Upper lobe of right lung (tissue), 1 donor: ENCODE data around the gene KRT36. TPM values are rescaled to one million over a fixed set of nuclear protein-coding genes. Genes with fewer than 3 reads are reported as not detected.

Source experiments
- ATAC-seq: fragments of 200-7000 bp; cut with Tn5 transposase; one replicate; pipeline ENCODE4 v1.9.1; 2020; ENCODE audit warnings: mild to moderate bottlenecking, moderate library complexity
- DNase-seq: peaks from one replicate; pipeline ENCODE4 v3.0.0-alpha.2; 2020
- H3K27ac ChIP-seq: fragments of 200-600 bp; one replicate; pipeline ENCODE4 v1.8.0; 2022
- H3K27me3 ChIP-seq: fragments of 200-600 bp; one replicate; pipeline ENCODE4 v1.8.0; 2022; ENCODE audit warnings: mild to moderate bottlenecking
- H3K36me3 ChIP-seq: fragments of 200-600 bp; one replicate; pipeline ENCODE4 v1.8.0; 2022
- H3K4me1 ChIP-seq: fragments of 200-600 bp; one replicate; pipeline ENCODE4 v1.8.0; 2022
- H3K4me3 ChIP-seq: fragments of 200-600 bp; one replicate; pipeline ENCODE4 v1.8.0; 2022; ENCODE audit warnings: mild to moderate bottlenecking
- H3K9me3 ChIP-seq: fragments of 200-600 bp; one replicate; pipeline ENCODE4 v1.8.0; 2022
- intact Hi-C: fragments of 100-400 bp; cut with DNase I; formaldehyde crosslinking; loops from one replicate; pipeline ENCODE4 v1.11.0; 2022
- total RNA-seq: library from RNA; stranded (reverse); fragmentation: NEBNext Ultra II Directional; extraction: Animal tissue kit (Norgen Biotek cat#: 25700); gene quantifications from one replicate; pipeline ENCODE4 v1.2.1, GENCODE V29; 2021
- TF ChIP-seq, protein P1 (sequence below): fragments of 200-600 bp; IDR thresholded peaks from one replicate; pipeline ENCODE4 v1.8.0; 2022; ENCODE audit warnings: antibody characterized with exemption
- donor health status: DM: no; HTN: yes; CAD: no; lungs with severe emphysema.

KRT36 gene
- total RNA-seq, 1 donor from 2014 or later, result not detected

DNA sequence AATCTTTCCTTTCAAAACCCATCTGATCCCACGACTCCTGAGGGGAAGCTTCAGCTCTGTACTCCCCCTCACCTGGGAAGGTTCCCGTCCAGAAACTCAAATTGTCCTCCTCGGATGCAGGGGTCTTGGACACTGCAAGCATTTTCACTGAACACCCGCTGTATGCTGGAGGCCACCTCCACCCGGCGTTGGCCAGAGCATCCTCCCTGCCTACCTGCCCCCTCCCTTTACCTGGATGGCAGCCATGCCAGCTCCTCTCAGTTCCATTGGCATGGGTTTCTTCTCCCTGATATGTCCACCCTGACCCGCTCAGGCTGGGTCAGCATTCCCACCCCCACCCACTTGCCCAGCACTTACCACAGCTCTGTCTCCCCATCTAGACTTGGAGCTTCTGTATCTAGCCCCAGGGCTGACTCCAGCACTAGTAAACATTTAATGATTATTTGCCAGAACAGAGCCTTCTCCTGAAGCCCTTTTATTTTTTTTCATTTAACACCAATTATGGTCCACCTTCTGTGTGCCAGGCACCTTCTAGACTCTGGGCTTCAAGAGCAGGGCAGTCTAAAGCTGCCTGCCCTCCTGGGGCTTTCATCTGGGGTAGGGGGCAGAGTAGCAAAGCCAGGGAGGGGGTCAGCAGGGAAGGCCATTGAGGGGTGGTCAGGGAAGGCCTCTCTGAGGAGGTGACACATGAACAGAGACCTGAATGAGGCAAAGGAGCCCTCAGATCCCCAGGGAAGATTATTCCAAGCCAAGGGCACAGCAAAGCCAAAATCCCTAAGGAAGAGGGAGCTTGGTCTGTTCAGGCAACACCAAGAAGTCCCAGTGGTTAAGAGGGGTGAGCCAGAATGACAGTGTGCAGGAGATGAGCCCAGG, 47.3 kb upstream of the KRT36 start:
- Histone ChIP-seq H3K4me3 (no peak overlapping the region), H3K9me3 (no peaks in the 10 kb centered on the region), H3K4me1 (no peaks in the 10 kb centered on the region), H3K27me3 (no peaks in the 10 kb centered on the region), H3K27ac (no peak overlapping the region), H3K36me3 (no peaks in the 10 kb centered on the region)
- ATAC-seq (no peak), DNase-seq (no peak)
- intact Hi-C loops, result no loop called here
- TF ChIP-seq, protein P1, sequence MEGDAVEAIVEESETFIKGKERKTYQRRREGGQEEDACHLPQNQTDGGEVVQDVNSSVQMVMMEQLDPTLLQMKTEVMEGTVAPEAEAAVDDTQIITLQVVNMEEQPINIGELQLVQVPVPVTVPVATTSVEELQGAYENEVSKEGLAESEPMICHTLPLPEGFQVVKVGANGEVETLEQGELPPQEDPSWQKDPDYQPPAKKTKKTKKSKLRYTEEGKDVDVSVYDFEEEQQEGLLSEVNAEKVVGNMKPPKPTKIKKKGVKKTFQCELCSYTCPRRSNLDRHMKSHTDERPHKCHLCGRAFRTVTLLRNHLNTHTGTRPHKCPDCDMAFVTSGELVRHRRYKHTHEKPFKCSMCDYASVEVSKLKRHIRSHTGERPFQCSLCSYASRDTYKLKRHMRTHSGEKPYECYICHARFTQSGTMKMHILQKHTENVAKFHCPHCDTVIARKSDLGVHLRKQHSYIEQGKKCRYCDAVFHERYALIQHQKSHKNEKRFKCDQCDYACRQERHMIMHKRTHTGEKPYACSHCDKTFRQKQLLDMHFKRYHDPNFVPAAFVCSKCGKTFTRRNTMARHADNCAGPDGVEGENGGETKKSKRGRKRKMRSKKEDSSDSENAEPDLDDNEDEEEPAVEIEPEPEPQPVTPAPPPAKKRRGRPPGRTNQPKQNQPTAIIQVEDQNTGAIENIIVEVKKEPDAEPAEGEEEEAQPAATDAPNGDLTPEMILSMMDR, result no peak

DNA sequence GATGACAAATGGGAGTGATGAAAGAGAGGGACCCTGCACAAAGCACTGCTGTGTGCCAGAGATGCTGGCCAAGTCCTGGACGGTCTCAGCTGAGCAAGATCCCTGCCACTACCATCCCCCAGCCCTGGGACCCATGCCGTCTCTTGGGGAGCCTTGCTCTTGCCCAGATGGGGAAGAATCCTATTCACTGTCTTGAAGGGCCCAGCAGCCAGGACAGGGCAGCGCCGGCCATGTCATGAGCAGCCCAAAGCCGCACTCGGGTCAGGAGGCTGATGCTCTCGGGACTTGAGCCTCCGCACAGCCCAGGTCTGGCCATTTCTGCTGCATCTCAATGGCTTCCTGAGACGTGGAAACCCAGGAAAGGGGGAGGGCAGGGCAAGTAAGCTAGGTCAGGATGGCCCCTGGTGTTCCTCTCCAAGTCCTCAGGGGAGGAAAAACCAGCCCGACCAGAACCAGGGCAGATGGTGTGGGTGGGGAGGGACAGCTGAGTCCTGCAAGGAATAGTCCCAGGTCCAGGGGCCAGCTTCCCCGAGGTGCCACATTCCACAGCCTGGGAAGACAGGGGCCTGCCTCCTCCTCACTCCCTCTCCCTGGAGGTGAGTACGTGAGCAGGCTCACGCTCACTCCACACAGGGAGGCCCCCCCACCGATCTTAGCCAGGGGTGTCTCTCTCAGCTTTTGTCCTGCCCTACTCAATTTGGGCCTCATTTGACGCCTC, 46.2 kb upstream of the KRT36 start:
- DNase-seq (peak; percentile 62), ATAC-seq (peak; percentile 52)
- H3K27me3 ChIP-seq, result no peaks in the 10 kb centered on the region
- intact Hi-C loops, result no loop called here
- no peaks in the 10 kb centered on the region for H3K36me3 ChIP-seq
- H3K9me3 ChIP-seq, result no peaks in the 10 kb centered on the region
- no peak overlapping the region for H3K4me3 ChIP-seq
- no peaks in the 10 kb centered on the region for H3K4me1 ChIP-seq
- TF ChIP-seq, protein P1, result no peak
- no peak overlapping the region for H3K27ac ChIP-seq

DNA sequence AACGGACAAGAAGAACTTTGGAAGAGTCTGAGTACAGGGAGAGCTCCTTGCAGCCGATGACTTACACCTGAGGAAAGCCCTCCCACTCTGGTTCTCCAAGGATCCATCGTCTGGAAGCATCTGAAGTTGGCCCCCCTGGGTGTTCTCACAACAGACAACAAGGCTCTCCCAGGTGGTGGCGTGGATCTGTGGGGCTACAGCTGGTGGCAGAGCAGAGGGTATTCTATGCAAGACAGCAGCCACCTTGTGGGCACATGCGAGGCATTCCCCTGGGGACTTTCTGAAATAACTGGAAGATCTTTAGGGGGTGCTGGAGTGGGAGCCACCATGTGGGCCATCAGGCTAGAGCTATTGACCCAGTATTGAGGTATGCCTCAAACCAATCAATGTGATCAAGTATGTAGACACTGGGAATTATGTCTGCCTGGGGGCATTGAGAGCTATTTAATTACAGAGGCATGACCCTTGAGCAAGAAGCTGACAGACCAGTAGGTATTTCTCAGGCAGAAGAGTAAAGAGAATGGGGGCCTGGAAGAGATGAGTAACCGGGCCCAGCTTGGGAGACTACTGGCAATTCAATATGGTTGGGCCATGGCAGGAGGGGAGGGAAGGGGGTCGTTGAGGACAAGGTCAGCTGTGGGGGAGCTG, 45.3 kb upstream of the KRT36 start:
- intact Hi-C loops, result no loop called here
- ATAC-seq, result no peak
- Histone ChIP-seq H3K36me3 (no peaks in the 10 kb centered on the region), H3K27me3 (peaks cover 7% of the 10 kb centered on the region), H3K27ac (no peak overlapping the region), H3K4me1 (no peaks in the 10 kb centered on the region), H3K9me3 (no peaks in the 10 kb centered on the region), H3K4me3 (no peak overlapping the region)
- TF ChIP-seq, protein P1, result no peak
- peak; percentile 41 for DNase-seq

DNA sequence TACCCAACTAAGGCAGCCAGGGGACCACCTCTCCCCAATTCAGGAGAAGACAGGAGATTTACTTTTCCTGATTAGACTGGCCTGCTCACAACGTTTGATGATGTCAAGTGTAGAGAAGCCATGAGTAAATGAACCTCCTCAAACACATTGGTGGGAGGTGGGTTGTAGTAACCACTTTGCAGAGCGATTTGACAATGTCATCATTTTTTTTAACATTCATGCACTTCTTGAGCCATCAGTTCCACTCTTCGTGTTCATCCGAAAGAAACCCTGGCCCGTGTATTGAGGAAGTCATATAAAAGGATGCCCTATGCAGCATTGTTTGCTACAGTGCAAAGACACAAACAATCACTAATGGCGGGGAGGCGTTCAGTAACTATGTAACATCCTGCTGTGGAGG, 43.9 kb upstream of the KRT36 start:
- TF ChIP-seq, protein P1, result no peak
- Histone ChIP-seq H3K36me3 (no peaks in the 10 kb centered on the region), H3K4me3 (no peak overlapping the region), H3K4me1 (no peaks in the 10 kb centered on the region), H3K27ac (no peak overlapping the region), H3K27me3 (peaks cover 21% of the 10 kb centered on the region), H3K9me3 (no peaks in the 10 kb centered on the region)
- ATAC-seq, result no peak
- DNase-seq, result no peak
- intact Hi-C loops, result no loop called here

DNA sequence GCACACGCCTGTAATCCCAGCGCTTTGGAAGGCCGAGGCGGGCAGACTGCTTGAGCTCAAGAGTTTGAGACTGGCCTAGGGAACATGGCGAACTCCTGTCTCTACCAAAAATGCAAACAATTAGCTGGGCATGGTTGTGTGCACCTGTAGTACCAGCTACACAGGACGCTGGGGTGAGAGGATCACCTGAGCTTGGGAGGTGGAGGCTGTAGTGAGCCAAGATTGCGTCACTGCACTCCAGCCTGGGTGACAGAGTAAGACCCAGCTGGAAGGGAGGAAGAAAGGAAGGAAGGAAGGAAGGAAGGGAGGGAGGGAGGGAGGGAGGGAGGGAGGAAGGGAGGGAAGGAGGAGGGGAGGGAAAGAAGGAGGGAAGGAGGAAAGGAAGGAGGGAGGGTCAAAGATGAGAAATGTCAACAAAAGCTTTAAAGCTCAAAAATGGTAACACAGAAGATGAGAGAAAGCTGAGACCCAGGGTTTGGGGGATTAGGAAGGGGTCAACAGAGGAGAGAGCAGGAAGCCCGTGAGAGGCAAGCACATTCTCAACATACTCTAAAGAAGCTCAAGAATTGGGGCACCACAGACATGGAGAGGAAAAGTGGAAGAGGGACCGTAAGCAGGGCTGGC, 43.3 kb upstream of the KRT36 start:
- DNase-seq, result peak; percentile 81
- Histone ChIP-seq H3K36me3 (no peaks in the 10 kb centered on the region), H3K4me1 (peaks cover 2% of the 10 kb centered on the region), H3K27me3 (peaks cover 27% of the 10 kb centered on the region), H3K9me3 (no peaks in the 10 kb centered on the region), H3K4me3 (no peak overlapping the region), H3K27ac (peak overlapping the region; percentile 60)
- TF ChIP-seq, protein P1, result no peak
- ATAC-seq, result peak; percentile 32
- intact Hi-C loops, result no loop called here
